ENCODE measurements around the gene RXRG.

- TF ChIP-seq CTCF (IDR thresholded peaks at IDR 0.05; ENCODE audit: poor library complexity, severe bottlenecking), result peak; percentile 17
- TF ChIP-seq, protein P1, sequence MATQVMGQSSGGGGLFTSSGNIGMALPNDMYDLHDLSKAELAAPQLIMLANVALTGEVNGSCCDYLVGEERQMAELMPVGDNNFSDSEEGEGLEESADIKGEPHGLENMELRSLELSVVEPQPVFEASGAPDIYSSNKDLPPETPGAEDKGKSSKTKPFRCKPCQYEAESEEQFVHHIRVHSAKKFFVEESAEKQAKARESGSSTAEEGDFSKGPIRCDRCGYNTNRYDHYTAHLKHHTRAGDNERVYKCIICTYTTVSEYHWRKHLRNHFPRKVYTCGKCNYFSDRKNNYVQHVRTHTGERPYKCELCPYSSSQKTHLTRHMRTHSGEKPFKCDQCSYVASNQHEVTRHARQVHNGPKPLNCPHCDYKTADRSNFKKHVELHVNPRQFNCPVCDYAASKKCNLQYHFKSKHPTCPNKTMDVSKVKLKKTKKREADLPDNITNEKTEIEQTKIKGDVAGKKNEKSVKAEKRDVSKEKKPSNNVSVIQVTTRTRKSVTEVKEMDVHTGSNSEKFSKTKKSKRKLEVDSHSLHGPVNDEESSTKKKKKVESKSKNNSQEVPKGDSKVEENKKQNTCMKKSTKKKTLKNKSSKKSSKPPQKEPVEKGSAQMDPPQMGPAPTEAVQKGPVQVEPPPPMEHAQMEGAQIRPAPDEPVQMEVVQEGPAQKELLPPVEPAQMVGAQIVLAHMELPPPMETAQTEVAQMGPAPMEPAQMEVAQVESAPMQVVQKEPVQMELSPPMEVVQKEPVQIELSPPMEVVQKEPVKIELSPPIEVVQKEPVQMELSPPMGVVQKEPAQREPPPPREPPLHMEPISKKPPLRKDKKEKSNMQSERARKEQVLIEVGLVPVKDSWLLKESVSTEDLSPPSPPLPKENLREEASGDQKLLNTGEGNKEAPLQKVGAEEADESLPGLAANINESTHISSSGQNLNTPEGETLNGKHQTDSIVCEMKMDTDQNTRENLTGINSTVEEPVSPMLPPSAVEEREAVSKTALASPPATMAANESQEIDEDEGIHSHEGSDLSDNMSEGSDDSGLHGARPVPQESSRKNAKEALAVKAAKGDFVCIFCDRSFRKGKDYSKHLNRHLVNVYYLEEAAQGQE (IDR thresholded peaks at IDR 0.05; ENCODE audit: borderline replicate concordance), result no peak
Measured at GRCh38 chr1:165444897-165445370, at the start of gene RXRG.
